ENCODE results near the gene SMOC2.
"Not testable (repeated sequence)": the region's sequence is repeated elsewhere in the genome, so short reads cannot be mapped to it uniquely, and the experiment has no call there.

The SMOC2 gene

GRCh38 chr6:168542301-168542700 lies 101.3 kb downstream of the SMOC2 start:
- no peak for DNase-seq

GRCh38 chr6:168545428-168545827 lies 104.4 kb downstream of the SMOC2 start:
- DNase-seq = no peak

- DNase-seq = no peak
Observed at GRCh38 chr6:168546151-168546550, 105.2 kb downstream of the SMOC2 start.

GRCh38 chr6:168546730-168547129 lies 105.7 kb downstream of the SMOC2 start:
- no peak for DNase-seq

GRCh38 chr6:168550326-168550725 lies 109.3 kb downstream of the SMOC2 start:
- DNase-seq = no peak

GRCh38 chr6:168554472-168554871 lies 113.5 kb downstream of the SMOC2 start:
- no peak for DNase-seq

- no peak for DNase-seq
Observed at GRCh38 chr6:168554898-168555617, 114.1 kb downstream of the SMOC2 start.

- DNase-seq = no peak
Observed at GRCh38 chr6:168555618-168556273, 114.8 kb downstream of the SMOC2 start.

- DNase-seq = no peak
Observed at GRCh38 chr6:168557512-168557911, 116.5 kb downstream of the SMOC2 start.

GRCh38 chr6:168558686-168559085 lies 117.7 kb downstream of the SMOC2 start:
- DNase-seq = no peak

- DNase-seq = no peak
Observed at GRCh38 chr6:168559574-168560098, 118.7 kb downstream of the SMOC2 start.

- DNase-seq = no peak
Observed at GRCh38 chr6:168560126-168560525, 119.1 kb downstream of the SMOC2 start.

- no peak for DNase-seq
Observed at GRCh38 chr6:168562576-168563151, 121.7 kb downstream of the SMOC2 start.

- no peak for DNase-seq
Observed at GRCh38 chr6:168563656-168564055, 122.7 kb downstream of the SMOC2 start.

GRCh38 chr6:168565112-168565511 lies 124.1 kb downstream of the SMOC2 start:
- DNase-seq = no peak

- no peak for DNase-seq
Observed at GRCh38 chr6:168570211-168570610, 129.2 kb downstream of the SMOC2 start.

- DNase-seq = no peak
Observed at GRCh38 chr6:168571268-168571667, 130.3 kb downstream of the SMOC2 start.

- not testable (repeated sequence) for DNase-seq
Observed at GRCh38 chr6:168573276-168573835, 132.4 kb downstream of the SMOC2 start.

- no peak for DNase-seq
Observed at GRCh38 chr6:168574075-168574698, 133.2 kb downstream of the SMOC2 start.

- DNase-seq = no peak
Observed at GRCh38 chr6:168574699-168575195, 133.8 kb downstream of the SMOC2 start.

GRCh38 chr6:168575346-168576098 lies 134.5 kb downstream of the SMOC2 start:
- DNase-seq = no peak

- no peak for DNase-seq
Observed at GRCh38 chr6:168576388-168576787, 135.4 kb downstream of the SMOC2 start.

All from activated CD8-positive, alpha-beta memory T cell treated with anti-CD3 and anti-CD28 coated beads, Interleukin-2, amount 50 U/mL, for 48 hours (primary cell).